HG02623 (cell line): ENCODE measurements around the gene AP2B1.
"Not testable (repeated sequence)": the region's sequence is repeated elsewhere in the genome, so short reads cannot be mapped to it uniquely, and the experiment has no call there.

Source experiments
- ATAC-seq: cut with Tn5 transposase; IDR thresholded peaks from one replicate; pipeline ENCODE4 v1.9.1; 2021; ENCODE audit warnings: moderate library complexity; ENCODE audit not compliant: unreplicated experiment

Gene AP2B1

DNA sequence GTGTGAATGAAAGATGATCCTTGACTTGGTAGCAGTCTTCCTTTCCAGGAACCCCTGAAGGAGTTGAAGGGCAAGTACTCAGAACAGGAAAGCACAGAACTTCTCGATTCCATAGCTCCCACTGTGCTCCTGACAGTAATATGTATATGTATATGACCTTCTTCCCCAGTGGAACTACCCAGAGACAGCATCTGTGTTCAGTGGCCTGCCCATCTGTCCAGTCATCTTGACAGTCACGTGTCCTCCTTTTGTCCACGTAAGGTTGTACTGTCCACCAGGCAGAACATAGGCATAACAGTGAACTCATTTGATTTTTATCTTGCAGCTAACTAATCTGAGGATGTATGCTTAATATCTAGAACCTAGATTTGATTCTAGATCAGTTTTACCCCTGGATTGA is 106.5 kb downstream of the AP2B1 start:
- ATAC-seq, result no peak

GRCh38 chr17:35694906-35695305 is 107.8 kb downstream of the AP2B1 start:
- ATAC-seq, result no peak

- no peak for ATAC-seq
Observed at GRCh38 chr17:35695613-35696012, 108.5 kb downstream of the AP2B1 start.

DNA sequence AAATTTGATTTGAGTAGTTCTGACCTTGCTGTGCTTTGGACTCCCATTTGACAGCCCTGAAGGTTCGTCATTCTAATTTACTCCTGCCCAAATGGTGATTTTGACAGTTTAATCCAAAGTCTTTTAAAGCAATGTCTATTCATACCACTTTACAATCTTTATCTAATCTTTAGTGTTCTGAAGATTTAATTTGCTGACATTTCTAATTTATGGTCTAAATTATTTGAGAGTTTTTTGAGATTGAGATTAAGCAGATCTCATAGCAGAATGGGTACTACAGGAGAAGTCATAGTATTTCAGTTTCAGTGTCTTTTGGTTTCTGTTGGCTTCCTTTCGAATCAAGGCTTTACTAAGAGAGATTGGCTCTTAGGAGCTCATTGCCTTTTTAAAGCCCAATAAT is 111.7 kb downstream of the AP2B1 start:
- no peak for ATAC-seq

- ATAC-seq, result no peak
Observed at GRCh38 chr17:35700150-35700549, 113.0 kb downstream of the AP2B1 start.

- ATAC-seq, result no peak
Observed at GRCh38 chr17:35701491-35701890, 114.4 kb downstream of the AP2B1 start.

DNA sequence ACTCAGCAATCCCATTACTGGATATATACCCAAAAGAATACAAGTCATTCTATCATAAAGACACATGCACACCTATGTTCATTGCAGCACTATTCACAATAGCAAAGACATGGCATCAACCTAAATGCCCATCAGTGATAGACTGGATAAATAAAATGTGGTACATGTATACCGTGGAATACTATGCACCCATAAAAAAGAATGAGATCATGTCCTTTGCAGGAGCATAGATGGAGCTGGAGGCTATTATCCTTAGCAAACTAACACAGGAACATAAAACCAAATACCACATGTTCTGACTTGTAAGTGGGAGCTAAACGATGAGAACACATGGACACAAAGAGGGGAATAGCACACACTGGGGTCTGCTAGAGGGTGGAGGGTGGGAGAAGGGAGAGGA is 116.2 kb downstream of the AP2B1 start:
- not testable (repeated sequence) for ATAC-seq

DNA sequence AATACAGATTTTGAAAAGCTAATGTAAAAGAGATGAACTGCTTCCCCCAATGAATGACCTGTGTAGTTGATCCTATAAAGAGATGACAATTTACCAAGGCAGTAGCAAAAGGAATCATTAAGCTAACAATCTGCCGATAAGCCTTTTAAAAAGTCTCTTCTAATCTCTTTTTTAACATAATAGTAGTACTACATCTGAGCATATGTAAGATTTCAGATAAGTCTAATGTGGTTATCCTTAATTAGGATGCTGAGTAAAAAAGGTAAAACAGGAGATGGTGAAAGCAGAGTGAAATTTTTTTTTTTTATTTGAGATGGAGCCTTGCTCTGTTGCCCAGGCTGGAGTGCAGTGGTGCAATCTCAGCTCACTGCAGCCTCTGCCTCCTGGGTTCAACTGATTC is 118.1 kb downstream of the AP2B1 start:
- no peak for ATAC-seq

GRCh38 chr17:35705705-35706104 is 118.6 kb downstream of the AP2B1 start:
- ATAC-seq, result no peak

DNA sequence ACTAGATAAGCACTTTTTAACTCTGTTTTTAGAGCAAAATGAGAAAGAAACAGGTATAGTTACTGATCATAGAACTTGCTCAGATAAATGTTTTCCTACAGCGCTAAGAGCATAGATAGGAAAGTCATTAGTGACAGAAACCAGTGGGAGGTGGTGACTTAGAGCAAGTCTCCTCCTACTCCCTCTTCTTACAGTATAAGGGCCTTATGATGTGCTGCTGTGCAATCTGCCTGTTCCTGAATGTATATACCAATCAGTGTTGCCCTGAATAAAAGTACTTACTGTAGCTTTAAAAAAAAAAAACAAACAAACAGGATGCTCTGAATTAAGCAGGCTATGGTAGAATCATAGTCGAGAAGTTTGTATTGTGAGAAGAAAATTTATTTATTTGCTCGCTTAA is 121.0 kb downstream of the AP2B1 start:
- no peak for ATAC-seq

- no peak for ATAC-seq
Observed at GRCh38 chr17:35708951-35709350, 121.8 kb downstream of the AP2B1 start.

- ATAC-seq, result no peak
Observed at GRCh38 chr17:35709874-35710273, 122.8 kb downstream of the AP2B1 start.

GRCh38 chr17:35710950-35711349 is 123.8 kb downstream of the AP2B1 start:
- ATAC-seq, result no peak

DNA sequence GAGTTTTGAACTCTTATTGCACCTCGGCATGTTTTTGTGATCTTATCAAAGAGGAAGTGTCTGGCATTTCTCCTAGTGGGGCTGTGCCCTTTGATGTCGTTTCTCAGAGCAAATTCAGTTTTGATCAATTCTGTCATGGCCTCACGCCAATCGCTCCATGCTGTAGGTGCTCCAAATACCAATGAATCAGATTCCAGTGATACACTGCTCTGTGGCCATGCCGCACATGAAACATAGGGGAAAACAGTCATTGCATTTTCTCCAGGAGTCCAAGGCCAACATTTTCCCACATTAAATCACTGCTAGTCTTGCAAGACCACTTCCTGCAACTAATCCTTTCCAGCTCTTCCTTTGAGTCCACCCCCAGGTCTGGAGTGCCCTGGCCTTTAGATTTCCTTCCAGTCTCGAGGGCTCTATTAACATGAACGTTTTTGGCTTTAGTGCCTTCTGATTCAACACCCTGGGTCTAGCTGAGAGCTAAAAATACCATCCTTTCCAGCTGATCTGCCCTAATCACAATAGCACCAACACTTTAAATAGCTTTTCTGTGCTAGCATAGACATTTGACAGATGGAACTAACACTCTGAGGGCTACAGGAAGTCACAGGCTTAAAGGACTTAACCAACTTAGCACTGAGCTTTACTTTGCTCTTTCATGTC is 126.1 kb downstream of the AP2B1 start:
- no peak for ATAC-seq

GRCh38 chr17:35714988-35715387 is 127.9 kb downstream of the AP2B1 start:
- ATAC-seq, result no peak

GRCh38 chr17:35715416-35715815 is 128.3 kb downstream of the AP2B1 start:
- no peak for ATAC-seq

GRCh38 chr17:35716173-35716572 is 129.1 kb downstream of the AP2B1 start:
- no peak for ATAC-seq

GRCh38 chr17:35716897-35717465 is 129.9 kb downstream of the AP2B1 start:
- no peak for ATAC-seq

DNA sequence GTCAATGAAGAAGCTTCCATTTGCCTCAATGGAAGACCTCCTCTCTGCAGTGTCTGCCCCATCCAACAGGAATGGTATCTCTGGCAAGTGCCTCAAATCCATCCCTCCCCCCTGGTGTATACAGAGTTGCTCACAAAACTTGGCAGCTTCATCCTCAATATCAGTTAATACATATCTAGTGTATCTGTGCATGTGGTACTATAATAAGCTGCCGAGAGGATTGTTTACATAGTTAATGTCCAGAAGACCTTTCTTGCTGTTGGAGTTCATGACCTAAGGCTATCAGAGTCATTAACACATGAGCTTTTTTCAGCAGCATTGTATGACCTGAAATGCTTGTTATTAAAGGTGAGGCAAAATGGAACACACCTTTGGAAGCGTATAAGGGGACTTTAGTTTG is 130.4 kb downstream of the AP2B1 start:
- ATAC-seq, result no peak

GRCh38 chr17:35723735-35724134 is 136.6 kb downstream of the AP2B1 start:
- ATAC-seq, result no peak

- no peak for ATAC-seq
Observed at GRCh38 chr17:35725058-35725457, 137.9 kb downstream of the AP2B1 start.

GRCh38 chr17:35725802-35726126 is 138.6 kb downstream of the AP2B1 start:
- ATAC-seq, result no peak
